K562 (cell line): ENCODE results near the gene ARHGAP29. TPM values are rescaled to one million over a fixed set of nuclear protein-coding genes. Genes with fewer than 3 reads are reported as not detected.

Experiments
- ATAC-seq: fragments of 200-7000 bp; cut with Tn5 transposase; 3 replicates; pipeline ENCODE4 v1.9.1; 2020; ENCODE audit warnings: moderate library complexity
- BruUV-seq: library from RNA; stranded (reverse); fragments of 400-500 nt; replicated peaks from 2 replicates; lab custom pipeline; 2021; lab: Mats Ljungman, UMichigan
- CTCF ChIA-PET: fragments of 300-600 bp; formaldehyde crosslinking; extraction: SDS; loops from one replicate; lab custom pipeline; 2021; ENCODE audit warnings: low intra/inter-chr PET ratio; lab: Yijun Ruan, JAX
- POLR2A ChIA-PET: fragments of 300-600, 350-650 bp; sonication (Branson Sonifier 250); formaldehyde crosslinking; extraction: SDS; loops from one replicate; lab custom pipeline; 2021; ENCODE audit warnings: antibody characterized with exemption, inconsistent platforms; lab: Yijun Ruan, JAX
- DNase-seq, 4 experiments: peaks; one replicate each; pipeline versions ENCODE4 v3.0.0 to v3.0.0-alpha.2; 2011 to 2018; ENCODE audit warnings: low spot score in 3 of 4, mixed read lengths in 3 of 4; ENCODE audit errors: extremely low read depth in 1 of 4
- FAIRE-seq: peaks from 2 replicates; lab custom pipeline; 2011; peaks lifted over from hg19 to GRCh38; lab: Jason Lieb, UNC
- H2AFZ ChIP-seq: 2 replicates; pipeline ENCODE4 v1.6.0; 2011; ENCODE audit warnings: low read depth, low read length, control low read depth, inconsistent platforms
- H3K27ac ChIP-seq: fragments of 200-600 bp; 3 replicates; pipeline ENCODE4 v1.8.0; 2011; ENCODE audit warnings: low read depth, mild to moderate bottlenecking, control low read depth, inconsistent platforms, low read length, moderate library complexity, mixed read lengths; ENCODE audit errors: extremely low read depth
- H3K27me3 ChIP-seq, 2 experiments: fragments of 300-600 bp in 1 of 2; 2 replicates in 1 of 2; 3 replicates in 1 of 2; pipeline versions ENCODE4 v1.6.0 to v1.8.0; 2011; ENCODE audit warnings: inconsistent platforms in 2 of 2, low read length in 2 of 2, mild to moderate bottlenecking in 1 of 2, mixed read lengths in 1 of 2, moderate library complexity in 1 of 2; ENCODE audit not compliant: control insufficient read depth in 2 of 2, insufficient read depth in 2 of 2
- H3K36me3 ChIP-seq: fragments of 300-600 bp; 3 replicates; pipeline ENCODE4 v1.8.0; 2011; ENCODE audit warnings: mild to moderate bottlenecking, low read length, inconsistent platforms; ENCODE audit not compliant: control insufficient read depth, insufficient read depth
- H3K4me1 ChIP-seq, 2 experiments: fragments of 200-600 bp in 1 of 2; replicated peaks in 1 of 2; 2 replicates in 1 of 2; 3 replicates in 1 of 2; pipeline versions ENCODE4 v1.5.1 to v1.8.0; 2011; ENCODE audit warnings: inconsistent platforms in 2 of 2, low read length in 2 of 2, mild to moderate bottlenecking in 1 of 2, mixed read lengths in 1 of 2, moderate library complexity in 1 of 2; ENCODE audit not compliant: control insufficient read depth in 2 of 2, insufficient read depth in 2 of 2
- H3K4me2 ChIP-seq: 2 replicates; pipeline ENCODE4 v1.6.1; 2011; ENCODE audit warnings: low read length, control low read depth, inconsistent platforms, mixed read lengths; ENCODE audit not compliant: insufficient read depth
- H3K4me3 ChIP-seq: fragments of 200-600 bp; sonication (generic), shearing (Covaris generic); 2 replicates; pipeline ENCODE4 v1.5.1; 2016; ENCODE audit warnings: control low read depth, inconsistent platforms
- H3K79me2 ChIP-seq: fragments of 200-600 bp; 3 replicates; pipeline ENCODE4 v1.8.0; 2011; ENCODE audit warnings: low read length, inconsistent platforms; ENCODE audit not compliant: control insufficient read depth, insufficient read depth
- H3K9ac ChIP-seq, 2 experiments: 2 replicates each; pipeline versions ENCODE4 v1.6.0 to v1.6.1; 2011; ENCODE audit warnings: low read depth in 2 of 2, low read length in 2 of 2, control low read depth in 1 of 2, inconsistent platforms in 1 of 2, mild to moderate bottlenecking in 1 of 2, mixed read lengths in 1 of 2; ENCODE audit not compliant: insufficient read depth in 1 of 2
- H3K9me1 ChIP-seq: one replicate; pipeline ENCODE4 v1.6.0; 2011; ENCODE audit warnings: inconsistent platforms, mild to moderate bottlenecking, low read length, moderate library complexity; ENCODE audit not compliant: control insufficient read depth, insufficient read depth
- H3K9me3 ChIP-seq: replicated peaks from 2 replicates; pipeline ENCODE4 v1.5.1; 2011; ENCODE audit warnings: low read depth, low read length, inconsistent platforms; ENCODE audit not compliant: control insufficient read depth, insufficient read depth
- H4K20me1 ChIP-seq: replicated peaks from 2 replicates; pipeline ENCODE4 v1.6.1; 2011; ENCODE audit warnings: low read length, inconsistent platforms, mixed read lengths; ENCODE audit not compliant: control insufficient read depth, insufficient read depth
- BCL6 ChIP-seq: fragments of 250-450 bp; sonication (Bioruptor Pico); IDR thresholded peaks from 2 replicates; pipeline ENCODE4 v1.4.0; 2020
- CBX3 ChIP-seq, 2 experiments: IDR thresholded peaks; 1 replicate in 1 of 2; 2 replicates in 1 of 2; pipeline ENCODE4 v1.6.1; 2012; ENCODE audit warnings: inconsistent platforms in 2 of 2, low read length in 2 of 2, borderline replicate concordance in 1 of 2, control low read depth in 1 of 2
- HLTF ChIP-seq: fragments of 450-650 bp; IDR thresholded peaks from 2 replicates; pipeline ENCODE4 v1.6.1; 2016
- KAT2B ChIP-seq: IDR thresholded peaks from one replicate; pipeline ENCODE4 v1.6.1; 2012; ENCODE audit warnings: low read depth, mild to moderate bottlenecking, control low read depth, inconsistent platforms, low read length, moderate library complexity
- MYNN ChIP-seq, 2 experiments: sonication (generic); formaldehyde crosslinking in 1 of 2; IDR thresholded peaks; 2 replicates each; pipeline versions ENCODE4 v1.5.0 to v1.6.1; 2016 to 2020; ENCODE audit warnings: antibody characterized with exemption in 1 of 2, missing genetic modification reagents in 1 of 2
- PRMT5 ChIP-seq: sonication (generic); formaldehyde crosslinking; IDR thresholded peaks from 2 replicates; pipeline ENCODE4 v1.5.0; 2020; ENCODE audit warnings: missing genetic modification reagents
- SIRT6 ChIP-seq: IDR thresholded peaks from one replicate; pipeline ENCODE4 v1.6.1; 2012; ENCODE audit warnings: low read depth, mild to moderate bottlenecking, control low read depth, inconsistent platforms, low read length, moderate library complexity
- SMARCB1 ChIP-seq: IDR thresholded peaks from 2 replicates; pipeline ENCODE4 v1.6.1; 2011; ENCODE audit warnings: improper control_type of control experiment, low read depth; ENCODE audit not compliant: insufficient read length
- SPI1 ChIP-seq: IDR thresholded peaks from 2 replicates; pipeline ENCODE4 v1.6.1; 2011; ENCODE audit warnings: low read depth, low read length, control low read depth, borderline replicate concordance
- ZC3H4 ChIP-seq: sonication (generic); formaldehyde crosslinking; IDR thresholded peaks from 2 replicates; pipeline ENCODE4 v1.9.0; 2021; ENCODE audit warnings: missing genetic modification reagents, borderline replicate concordance
- ZNF121 ChIP-seq: sonication (generic); formaldehyde crosslinking; conservative IDR thresholded peaks from 2 replicates; pipeline ENCODE4 v1.8.0; 2022; ENCODE audit warnings: missing genetic modification reagents
- ZNF253 ChIP-seq: fragments of 250-450 bp; sonication (Bioruptor Pico); conservative IDR thresholded peaks from 2 replicates; pipeline ENCODE4 v1.6.1; 2021; ENCODE audit warnings: mild to moderate bottlenecking
- ZNF41 ChIP-seq: fragments of 250-450 bp; sonication (Bioruptor Pico); conservative IDR thresholded peaks from 2 replicates; pipeline ENCODE4 v1.4.0; 2020; ENCODE audit warnings: mild to moderate bottlenecking
- ZNF584 ChIP-seq: fragments of 200-800 bp; sonication (Bioruptor generic); IDR thresholded peaks from 2 replicates; pipeline ENCODE4 v1.6.1; 2016; ENCODE audit warnings: low read depth, mild to moderate bottlenecking, missing genetic modification characterization, missing compliant biosample characterization
- ZNF644 ChIP-seq: fragments of 200-800 bp; sonication (Bioruptor generic); IDR thresholded peaks from 2 replicates; pipeline ENCODE4 v1.6.1; 2016; ENCODE audit warnings: low read depth, missing genetic modification characterization, missing compliant biosample characterization
- ZNF766 ChIP-seq: fragments of 200-800 bp; sonication (Bioruptor generic); conservative IDR thresholded peaks from 2 replicates; pipeline ENCODE4 v1.6.1; 2016; ENCODE audit warnings: missing genetic modification characterization, missing compliant biosample characterization
- WGBS: fragments of 100-300 bp; shearing (Covaris generic); methylation state at CpG from one replicate; pipeline ENCODE4 v1.1.6; 2016; ENCODE audit warnings: low coverage, mixed read lengths; ENCODE audit not compliant: insufficient coverage; ENCODE audit errors: missing lambda C conversion rate; 5-methylcytosine and 5-hydroxymethylcytosine counted together
- in situ Hi-C: fragments of 300-500 bp; cut with MboI; formaldehyde crosslinking; loops from 4 replicates; pipeline ENCODE4 v1.15.0; 2018; ENCODE audit warnings: inconsistent platforms, mixed read lengths
- intact Hi-C: fragments of 100-400 bp; cut with micrococcal nuclease; formaldehyde crosslinking; loops from 2 replicates; pipeline ENCODE4 v1.14.2; 2022
- polyA plus RNA-seq, 8 experiments: library from polyadenylated mRNA; depleted of rRNA in 4 of 8; stranded (reverse) in 5 of 8; unstranded in 3 of 8; fragments of >200 nt; fragmentation: Nextera tagmentation in 2 of 8; fragmentation: Illumina TruSeq in 1 of 8; extraction: Ambion mirVana in 2 of 8; extraction: Trizol in 1 of 8; gene quantifications; 2 replicates each; pipeline versions ENCODE4 v1.2.1 to v1.2.3, GENCODE V29; 2011 to 2014; ENCODE audit warnings: inconsistent platforms in 1 of 8, missing spikeins in 1 of 8
- total RNA-seq, 7 experiments: library from RNA; depleted of rRNA in 6 of 7; stranded (reverse); fragments of >200 nt in 6 of 7; fragmentation: Illumina TruSeq in 2 of 7; extraction: Trizol in 2 of 7; gene quantifications; 2 replicates each; pipeline versions ENCODE4 v1.2.1 to v1.2.3, GENCODE V29; 2011 to 2021; ENCODE audit warnings: low replicate concordance in 1 of 7
- TF ChIP-seq, protein P1 (sequence below): fragments of 250-450 bp; sonication (Bioruptor Pico); IDR thresholded peaks from 2 replicates; pipeline ENCODE4 v1.8.0; 2021; ENCODE audit warnings: borderline replicate concordance, mild to moderate bottlenecking, moderate library complexity; ENCODE audit not compliant: poor library complexity, severe bottlenecking
- TF ChIP-seq, protein P2 (sequence below): fragments of 250-450 bp; sonication (Bioruptor Pico); IDR thresholded peaks from 2 replicates; pipeline ENCODE4 v1.4.0; 2020; ENCODE audit warnings: mild to moderate bottlenecking

Gene ARHGAP29
- total and polyA plus RNA-seq, 9 of the 15 experiments (the other 6 are each of a cell fraction or from before 2014, with no cell fraction given): under 0.01 to 0.13 (median 0.02) TPM; not detected in 5

GRCh38 chr1:94218332-94218731 is 19.1 kb downstream of the ARHGAP29 start:
- no peak overlapping the region for H3K4me3 ChIP-seq
- H4K20me1 ChIP-seq: no peaks in the 10 kb centered on the region
- no peak overlapping the region for H2AFZ ChIP-seq
- 0% methylated on average over 2 of the region's 2 CpGs for WGBS
- no peak for TF ChIP-seq ZNF253 (CRISPR knock-in tag)
- no peak for TF ChIP-seq KAT2B
- no peak for TF ChIP-seq ZC3H4 (CRISPR knock-in tag)
- TF ChIP-seq PRMT5: no peak
- TF ChIP-seq ZNF766 (CRISPR knock-in tag): no peak
- TF ChIP-seq SPI1: no peak
- TF ChIP-seq ZNF41 (CRISPR knock-in tag): no peak
- no peak for TF ChIP-seq MYNN (IDR thresholded peaks at IDR 0.05)
- TF ChIP-seq MYNN (CRISPR knock-in tag; IDR thresholded peaks at IDR 0.05): no peak
- TF ChIP-seq SMARCB1: no peak
- no peak for TF ChIP-seq HLTF
- no peak for TF ChIP-seq ZNF584 (CRISPR knock-in tag)
- TF ChIP-seq CBX3 (IDR thresholded peaks at IDR 0.05; ENCODE audit: borderline replicate concordance in 1 of 2, low read length in 2 of 2): no peak
- TF ChIP-seq, protein P1, sequence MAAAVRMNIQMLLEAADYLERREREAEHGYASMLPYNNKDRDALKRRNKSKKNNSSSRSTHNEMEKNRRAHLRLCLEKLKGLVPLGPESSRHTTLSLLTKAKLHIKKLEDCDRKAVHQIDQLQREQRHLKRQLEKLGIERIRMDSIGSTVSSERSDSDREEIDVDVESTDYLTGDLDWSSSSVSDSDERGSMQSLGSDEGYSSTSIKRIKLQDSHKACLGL (CRISPR knock-in tag): no peak
- TF ChIP-seq ZNF644 (tag): no peak
- TF ChIP-seq, protein P2, sequence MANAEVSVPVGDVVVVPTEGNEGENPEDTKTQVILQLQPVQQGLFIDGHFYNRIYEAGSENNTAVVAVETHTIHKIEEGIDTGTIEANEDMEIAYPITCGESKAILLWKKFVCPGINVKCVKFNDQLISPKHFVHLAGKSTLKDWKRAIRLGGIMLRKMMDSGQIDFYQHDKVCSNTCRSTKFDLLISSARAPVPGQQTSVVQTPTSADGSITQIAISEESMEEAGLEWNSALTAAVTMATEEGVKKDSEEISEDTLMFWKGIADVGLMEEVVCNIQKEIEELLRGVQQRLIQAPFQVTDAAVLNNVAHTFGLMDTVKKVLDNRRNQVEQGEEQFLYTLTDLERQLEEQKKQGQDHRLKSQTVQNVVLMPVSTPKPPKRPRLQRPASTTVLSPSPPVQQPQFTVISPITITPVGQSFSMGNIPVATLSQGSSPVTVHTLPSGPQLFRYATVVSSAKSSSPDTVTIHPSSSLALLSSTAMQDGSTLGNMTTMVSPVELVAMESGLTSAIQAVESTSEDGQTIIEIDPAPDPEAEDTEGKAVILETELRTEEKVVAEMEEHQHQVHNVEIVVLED (CRISPR knock-in tag): no peak
- no peak for TF ChIP-seq ZNF121 (CRISPR knock-in tag)
- no peak for TF ChIP-seq BCL6 (CRISPR knock-in tag)
- TF ChIP-seq SIRT6: no peak
- no peaks in the 10 kb centered on the region for H3K79me2 ChIP-seq
- POLR2A ChIA-PET: no interaction called here
- DNase-seq (no peak), FAIRE-seq (no peak), ATAC-seq (no peak)
- H3K4me1 ChIP-seq: no peaks in the 10 kb centered on the region
- no peak overlapping the region for H3K27ac ChIP-seq
- intact Hi-C loops: no loop called here
- H3K9me3 ChIP-seq: no peaks in the 10 kb centered on the region
- BruUV-seq: no TSS peak
- no peak overlapping the region for H3K9ac ChIP-seq
- CTCF ChIA-PET: no interaction called here
- no peaks in the 10 kb centered on the region for H3K36me3 ChIP-seq
- in situ Hi-C loops: no loop called here
- H3K27me3 ChIP-seq: no peaks in the 10 kb centered on the region
- no peaks in the 10 kb centered on the region for H3K9me1 ChIP-seq
- H3K4me2 ChIP-seq: no peak overlapping the region
